ENCODE measurements around the gene ZNF841. TPM values are rescaled to one million over a fixed set of nuclear protein-coding genes. Genes with fewer than 3 reads are reported as not detected.

Gene ZNF841
- total RNA-seq (ENCODE audit: low replicate concordance): 17.6 and 18.3 TPM in 2 replicates

DNA sequence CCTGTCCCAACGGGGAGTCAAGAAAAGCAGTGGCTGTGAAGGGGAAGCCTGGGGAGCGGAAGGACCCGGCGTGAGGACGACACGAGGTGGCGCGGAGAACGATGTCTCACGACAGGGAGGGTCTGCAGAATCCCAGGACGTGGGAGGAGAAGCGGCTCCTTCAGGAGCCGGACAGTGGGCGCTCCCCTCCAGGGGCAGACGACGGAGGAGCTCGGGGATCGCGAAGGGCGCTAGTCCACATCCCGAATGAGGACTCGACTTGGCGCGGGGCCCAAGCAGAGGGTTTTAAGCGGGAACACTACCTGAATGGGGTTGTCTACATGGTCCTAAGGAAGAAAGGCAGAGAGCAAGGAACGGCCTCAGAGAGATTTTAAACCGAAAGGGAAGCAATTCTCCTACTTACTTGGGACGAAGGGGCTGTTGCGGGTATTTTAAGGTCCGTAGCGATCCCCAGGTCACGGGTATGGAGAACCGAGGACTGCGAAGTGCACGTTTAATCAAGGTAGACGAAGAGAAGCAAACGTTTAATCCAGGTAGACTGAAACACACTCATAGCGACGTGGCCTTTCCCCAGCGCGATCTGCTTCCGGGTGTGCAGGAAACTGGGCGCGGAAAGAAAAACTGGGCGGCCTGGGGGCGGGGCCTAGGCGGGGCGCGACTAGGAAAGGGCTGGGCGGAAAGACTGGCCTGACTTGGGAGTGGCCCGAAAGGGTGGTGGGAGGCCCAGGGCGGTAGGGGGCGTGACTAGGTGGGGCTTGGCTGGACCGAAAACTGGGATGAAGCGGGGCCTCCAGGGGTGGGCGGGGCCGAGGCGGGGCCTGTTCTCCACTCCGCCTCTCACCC, at the start of gene ZNF841:
Gene ZNF841, minus strand, starts transcription at position 594 of the 843 bp plus-strand sequence. CDS start 10,964 bp downstream, outside the sequence.
- Histone ChIP-seq H3K27ac (no peak within 1 kb of the TSS), H3K9me3 (ENCODE audit: low read depth) (no peaks in the 10 kb centered on the region)

DNA sequence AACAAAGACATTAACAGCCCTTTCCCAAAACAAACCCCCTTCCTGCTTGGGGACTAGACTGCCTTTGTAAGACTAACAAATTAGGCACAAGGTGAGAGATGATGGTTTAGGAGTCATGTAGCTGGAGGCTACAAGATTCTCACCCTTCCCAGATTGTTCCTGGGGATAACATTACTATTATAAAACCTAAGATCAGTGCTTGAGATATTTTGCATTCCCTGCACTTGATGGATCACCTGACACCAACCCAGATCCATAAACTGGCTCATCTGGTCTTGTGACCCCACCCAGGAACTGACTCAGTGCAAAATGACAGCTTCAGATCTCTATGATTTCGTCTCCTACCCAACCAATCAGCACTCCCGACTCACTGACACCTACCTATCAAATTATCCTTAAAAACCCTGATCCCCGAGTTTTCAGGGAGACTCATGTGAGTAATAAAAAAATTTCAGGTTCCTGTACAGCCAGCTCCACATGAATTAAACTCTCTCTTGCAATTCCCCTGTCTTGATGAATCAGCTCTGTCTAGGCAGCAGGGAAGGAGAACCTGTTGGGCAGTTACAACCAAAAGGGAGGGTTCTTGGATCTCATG, 46.5 kb upstream of the ZNF841 start:
- peaks cover 22% of the 10 kb centered on the region for H3F3A ChIP-seq (ENCODE audit: low read depth)
- no peak overlapping the region for H3K4me3 ChIP-seq
- no peak for DNase-seq (ENCODE audit: low spot score)
- Mint-ChIP-seq H3K9me3 (peaks cover 46% of the 10 kb centered on the region), H3K4me3 (no peak overlapping the region), H3K4me1 (peaks cover 11% of the 10 kb centered on the region), H3K27ac (peak overlapping the region; percentile 5), H3K27me3 (ENCODE audit: insufficient read depth, low read depth) (peaks cover 9% of the 10 kb centered on the region), H3K36me3 (peaks cover 13% of the 10 kb centered on the region)
- H3K27ac ChIP-seq: no peak overlapping the region
- peaks cover 20% of the 10 kb centered on the region for H3K79me2 ChIP-seq (ENCODE audit: low read depth)
- no peaks in the 10 kb centered on the region for H3K9me3 ChIP-seq (ENCODE audit: low read depth)
- H2AFZ ChIP-seq (replicated peaks): no peak overlapping the region
- no peak overlapping the region for H3K4me2 ChIP-seq
- H3K27me3 ChIP-seq: no peaks in the 10 kb centered on the region
- no peak overlapping the region for H3K9ac ChIP-seq
- H3K36me3 ChIP-seq: peaks cover 5% of the 10 kb centered on the region
- peaks cover 6% of the 10 kb centered on the region for H3K4me1 ChIP-seq
- TF ChIP-seq EZH2phosphoT487 (IDR thresholded peaks at IDR 0.05) (no peak), EZH2 (IDR thresholded peaks at IDR 0.05) (no peak)
- TF ChIP-seq, protein P1, sequence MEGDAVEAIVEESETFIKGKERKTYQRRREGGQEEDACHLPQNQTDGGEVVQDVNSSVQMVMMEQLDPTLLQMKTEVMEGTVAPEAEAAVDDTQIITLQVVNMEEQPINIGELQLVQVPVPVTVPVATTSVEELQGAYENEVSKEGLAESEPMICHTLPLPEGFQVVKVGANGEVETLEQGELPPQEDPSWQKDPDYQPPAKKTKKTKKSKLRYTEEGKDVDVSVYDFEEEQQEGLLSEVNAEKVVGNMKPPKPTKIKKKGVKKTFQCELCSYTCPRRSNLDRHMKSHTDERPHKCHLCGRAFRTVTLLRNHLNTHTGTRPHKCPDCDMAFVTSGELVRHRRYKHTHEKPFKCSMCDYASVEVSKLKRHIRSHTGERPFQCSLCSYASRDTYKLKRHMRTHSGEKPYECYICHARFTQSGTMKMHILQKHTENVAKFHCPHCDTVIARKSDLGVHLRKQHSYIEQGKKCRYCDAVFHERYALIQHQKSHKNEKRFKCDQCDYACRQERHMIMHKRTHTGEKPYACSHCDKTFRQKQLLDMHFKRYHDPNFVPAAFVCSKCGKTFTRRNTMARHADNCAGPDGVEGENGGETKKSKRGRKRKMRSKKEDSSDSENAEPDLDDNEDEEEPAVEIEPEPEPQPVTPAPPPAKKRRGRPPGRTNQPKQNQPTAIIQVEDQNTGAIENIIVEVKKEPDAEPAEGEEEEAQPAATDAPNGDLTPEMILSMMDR (IDR thresholded peaks at IDR 0.05): no peak
- no peaks in the 10 kb centered on the region for H4K20me1 ChIP-seq (ENCODE audit: low read depth)

More for the DNA sequence above, at the start of gene ZNF841:
- Histone ChIP-seq H3K9ac (peak within 1 kb of the TSS; percentile 46), H3K36me3 (no peaks in the 10 kb centered on the region), H3F3A (ENCODE audit: low read depth) (peaks cover 7% of the 10 kb centered on the region), H3K4me1 (peaks cover 3% of the 10 kb centered on the region), H3K79me2 (ENCODE audit: low read depth) (peaks cover 32% of the 10 kb centered on the region), H2AFZ (replicated peaks) (peak within 1 kb of the TSS; percentile 89), H3K4me3 (peak within 1 kb of the TSS; percentile 70), H4K20me1 (ENCODE audit: low read depth) (no peaks in the 10 kb centered on the region), H3K27me3 (no peaks in the 10 kb centered on the region), H3K4me2 (peak within 1 kb of the TSS; percentile 100)
- H3K4me3 Mint-ChIP-seq: peak within 1 kb of the TSS; percentile 92
- DNase-seq (ENCODE audit: low spot score): peak; percentile 93
- TF ChIP-seq, protein P1 (IDR thresholded peaks at IDR 0.05): peak; percentile 17
- TF ChIP-seq EZH2 (IDR thresholded peaks at IDR 0.05) (no peak), EZH2phosphoT487 (IDR thresholded peaks at IDR 0.05) (no peak)
- H3K27me3 Mint-ChIP-seq (ENCODE audit: insufficient read depth, low read depth): peaks cover 2% of the 10 kb centered on the region
- peaks cover 74% of the 10 kb centered on the region for H3K9me3 Mint-ChIP-seq
- peaks cover 28% of the 10 kb centered on the region for H3K36me3 Mint-ChIP-seq
- H3K4me1 Mint-ChIP-seq: peaks cover 9% of the 10 kb centered on the region
- peak within 1 kb of the TSS; percentile 33 for H3K27ac Mint-ChIP-seq

DNA sequence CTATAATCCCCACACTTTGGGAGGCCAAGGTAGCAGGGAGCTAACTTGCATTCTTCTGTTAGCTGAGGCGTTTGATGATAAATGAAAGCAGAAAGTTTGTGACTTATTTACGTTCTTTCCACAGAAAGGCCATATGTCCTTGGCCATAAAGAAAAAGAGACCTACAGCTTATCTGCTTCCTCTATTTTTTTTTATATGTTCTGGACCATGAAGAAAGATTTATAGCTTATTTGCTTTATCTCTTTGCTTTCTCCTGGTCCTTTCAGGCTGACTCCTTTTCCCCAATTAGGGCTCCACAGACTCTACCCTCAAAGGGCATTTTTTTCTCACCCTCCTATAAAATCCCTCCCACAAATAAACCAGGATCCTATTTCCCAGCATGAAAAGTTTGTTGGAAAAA, 45.6 kb upstream of the ZNF841 start:
- Mint-ChIP-seq H3K27me3 (ENCODE audit: insufficient read depth, low read depth) (peaks cover 9% of the 10 kb centered on the region), H3K9me3 (peaks cover 46% of the 10 kb centered on the region), H3K4me3 (no peak overlapping the region), H3K36me3 (peaks cover 20% of the 10 kb centered on the region), H3K27ac (no peak overlapping the region), H3K4me1 (peaks cover 11% of the 10 kb centered on the region)
- peaks cover 5% of the 10 kb centered on the region for H3K9me3 ChIP-seq (ENCODE audit: low read depth)
- peaks cover 9% of the 10 kb centered on the region for H3K36me3 ChIP-seq
- TF ChIP-seq EZH2 (IDR thresholded peaks at IDR 0.05) (no peak), EZH2phosphoT487 (IDR thresholded peaks at IDR 0.05) (no peak)
- TF ChIP-seq, protein P1 (IDR thresholded peaks at IDR 0.05): no peak
- H3K4me3 ChIP-seq: no peak overlapping the region
- peaks cover 22% of the 10 kb centered on the region for H3F3A ChIP-seq (ENCODE audit: low read depth)
- no peak overlapping the region for H3K9ac ChIP-seq
- H3K27me3 ChIP-seq: no peaks in the 10 kb centered on the region
- H3K4me2 ChIP-seq: no peak overlapping the region
- H3K79me2 ChIP-seq (ENCODE audit: low read depth): peaks cover 29% of the 10 kb centered on the region
- no peak overlapping the region for H2AFZ ChIP-seq (replicated peaks)
- no peaks in the 10 kb centered on the region for H4K20me1 ChIP-seq (ENCODE audit: low read depth)
- H3K4me1 ChIP-seq: peaks cover 6% of the 10 kb centered on the region
- no peak overlapping the region for H3K27ac ChIP-seq
- no peak for DNase-seq (ENCODE audit: low spot score)
